Lower leg skin (tissue), 4 donors: Measurements from ENCODE around the gene MYO1H. TPM values are rescaled to one million over a fixed set of nuclear protein-coding genes. Genes with fewer than 3 reads are reported as not detected.
"Not testable (repeated sequence)": the region's sequence is repeated elsewhere in the genome, so short reads cannot be mapped to it uniquely, and the experiment has no call there.

ENCODE experiments used
- DNase-seq, 2 donors: peaks; one replicate each; pipeline ENCODE4 v3.0.0-alpha.2; 2019; ENCODE audit warnings: low spot score in 2 of 2
- H3K4me3 ChIP-seq: fragments of 200-600 bp; sonication (generic); 2 replicates; pipeline ENCODE4 v1.5.1; 2017; ENCODE audit warnings: mild to moderate bottlenecking, low read depth; ENCODE audit not compliant: poor library complexity, severe bottlenecking
- CTCF ChIP-seq, 3 donors: fragments of 450-650 bp; IDR thresholded peaks; one replicate each; pipeline ENCODE4 v1.5.1; 2016; ENCODE audit warnings: antibody characterized with exemption in 3 of 3, mild to moderate bottlenecking in 3 of 3, moderate library complexity in 2 of 3
- POLR2A ChIP-seq, 2 donors: fragments of 450-650 bp; IDR thresholded peaks; one replicate each; pipeline ENCODE4 v1.6.1; 2016 to 2017; ENCODE audit warnings: antibody characterized with exemption in 2 of 2, mild to moderate bottlenecking in 1 of 2, moderate library complexity in 1 of 2
- WGBS, 2 donors: methylation state at CpG; one replicate each; pipeline ENCODE4 v1.1.5; 2018; 5-methylcytosine and 5-hydroxymethylcytosine counted together
- intact Hi-C: fragments of 100-400 bp; cut with DNase I; formaldehyde crosslinking; loops from one replicate; pipeline ENCODE4 v1.15.0; 2023; ENCODE audit warnings: low total_unique reads
- total RNA-seq, 4 donors: library from RNA; depleted of rRNA; stranded (reverse); fragments of >200 nt; gene quantifications; one replicate each; pipeline ENCODE4 v1.1.0, GENCODE V29; 2016

The MYO1H gene
- total RNA-seq, 4 donors from 2014 or later: 0.20 to 0.75 TPM; not detected in 2

- intact Hi-C loops: no loop called here
- TF ChIP-seq POLR2A (IDR thresholded peaks at IDR 0.05): no peak
- TF ChIP-seq CTCF (IDR thresholded peaks at IDR 0.05): no peak
- peak overlapping the region; percentile 14 for H3K4me3 ChIP-seq
- DNase-seq: peak in 1 of 2 donors; percentile 84
- WGBS, 2 donors: 10 to 15% methylated on average over 22 to 33 of the region's 33 CpGs
Measured at GRCh38 chr12:109310247-109311125, 37.2 kb upstream of the MYO1H start.

GRCh38 chr12:109321294-109321693 lies 26.4 kb upstream of the MYO1H start:
- 89 to 91% methylated on average over 8 of the region's 8 CpGs for WGBS, 2 donors
- H3K4me3 ChIP-seq, DNase-seq, intact Hi-C loops: not testable (repeated sequence)

- intact Hi-C loops: no loop called here
- WGBS, 2 donors: 88 to 89% methylated on average over 3 of the region's 3 CpGs
- H3K4me3 ChIP-seq: no peak overlapping the region
- TF ChIP-seq POLR2A (IDR thresholded peaks at IDR 0.05) (no peak), CTCF (IDR thresholded peaks at IDR 0.05) (no peak)
- no peak for DNase-seq
Measured at GRCh38 chr12:109329003-109329402, 18.7 kb upstream of the MYO1H start.

GRCh38 chr12:109329686-109330085 lies 18.0 kb upstream of the MYO1H start:
- H3K4me3 ChIP-seq: no peak overlapping the region
- no peak for DNase-seq
- WGBS, 2 donors: 63% methylated on average over 7 of the region's 7 CpGs
- no peak for TF ChIP-seq POLR2A (IDR thresholded peaks at IDR 0.05)
- TF ChIP-seq CTCF (IDR thresholded peaks at IDR 0.05): no peak
- intact Hi-C loops: no loop called here

- no peak for TF ChIP-seq POLR2A (IDR thresholded peaks at IDR 0.05)
- no peak for TF ChIP-seq CTCF (IDR thresholded peaks at IDR 0.05)
- no peak for DNase-seq
- no peak overlapping the region for H3K4me3 ChIP-seq
- WGBS, 2 donors: 91% methylated on average over 16 of the region's 16 CpGs
- intact Hi-C loops: no loop called here
Measured at GRCh38 chr12:109330282-109331230, 17.1 kb upstream of the MYO1H start.
